ENCODE results near the gene MRPL43. TPM values are rescaled to one million over a fixed set of nuclear protein-coding genes. Genes with fewer than 3 reads are reported as not detected.

Gene MRPL43
- total and polyA plus RNA-seq, 2 donors (not counting 1 experiment from before 2014, with no cell fraction given), result 56.2 to 99.4 TPM

- intact Hi-C loops (cut with micrococcal nuclease), result no loop called here
- Histone ChIP-seq H2AFZ (ENCODE audit: insufficient read depth, low read depth, low read length, poor library complexity, severe bottlenecking) (no peak overlapping the region), H3K27ac (ENCODE audit: low read length in 2 of 2) (no peak overlapping the region), H3K9me3 (ENCODE audit: control extremely low read depth in 1 of 3, control insufficient read depth in 2 of 3, insufficient read depth in 1 of 3, low read length in 2 of 3) (no peaks in the 10 kb centered on the region), H3K27me3 (replicated peaks in 1 of 4; ENCODE audit: control extremely low read depth in 1 of 4, control insufficient read depth in 3 of 4, insufficient read depth in 4 of 4, low read length in 3 of 4) (no peaks in the 10 kb centered on the region), H3K4me3 (ENCODE audit: control extremely low read depth in 1 of 5, extremely low read depth in 1 of 5, insufficient read depth in 1 of 5, low read depth in 2 of 5, low read length in 4 of 5) (no peak overlapping the region), H4K20me1 (ENCODE audit: control insufficient read depth, insufficient read depth, low read length, poor library complexity, severe bottlenecking) (peaks cover 4% of the 10 kb centered on the region), H3K36me3 (replicated peaks in 1 of 2; ENCODE audit: control extremely low read depth in 1 of 2, control insufficient read depth in 1 of 2, extremely low read depth in 1 of 2, insufficient read depth in 2 of 2, low read length in 1 of 2) (peaks cover 0 to 30% of the 10 kb centered on the region in 2 experiments), H3K79me2 (ENCODE audit: control insufficient read depth, insufficient read depth, low read length) (peaks cover 23% of the 10 kb centered on the region), H3K4me1 (ENCODE audit: control insufficient read depth in 2 of 2, insufficient read depth in 2 of 2, low read length in 2 of 2) (peaks cover 12 to 15% of the 10 kb centered on the region in 2 donors), H3K9ac (ENCODE audit: low read length) (no peak overlapping the region), H3K4me2 (replicated peaks; ENCODE audit: low read depth, low read length, poor library complexity, severe bottlenecking) (no peak overlapping the region)
- no peaks in the 10 kb centered on the region for H3K9me3 Mint-ChIP-seq (ENCODE audit: insufficient read depth)
- peaks cover 26% of the 10 kb centered on the region for H3K4me1 Mint-ChIP-seq
- TF ChIP-seq CTCF (IDR thresholded peaks at IDR 0.05), result no peak
- H3K27ac Mint-ChIP-seq, result no peak overlapping the region
- H3K27me3 Mint-ChIP-seq, result no peaks in the 10 kb centered on the region
- WGBS (ENCODE audit: insufficient coverage), result 96% methylated on average over 15 of the region's 24 CpGs
- no peak for ATAC-seq (ENCODE audit: low read depth)
- ChIA-PET CTCF (no interaction called here), POLR2A (no interaction called here)
- H3K4me3 Mint-ChIP-seq, result no peak overlapping the region
- no peak for DNase-seq
Measured at GRCh38 chr10:100982916-100983830, 4.1 kb downstream of the MRPL43 start.

- WGBS (ENCODE audit: insufficient coverage), result 100% methylated on average over 1 of the region's 5 CpGs
- intact Hi-C loops (cut with micrococcal nuclease), result no loop called here
- CTCF ChIA-PET, result no interaction called here
Measured at GRCh38 chr10:100981178-100981772, 6.0 kb downstream of the MRPL43 start.

More at GRCh38 chr10:100981178-100981772, 6.0 kb downstream of the MRPL43 start:
- Mint-ChIP-seq H3K27ac (no peak overlapping the region), H3K27me3 (no peaks in the 10 kb centered on the region), H3K9me3 (ENCODE audit: insufficient read depth) (no peaks in the 10 kb centered on the region), H3K4me1 (peaks cover 7% of the 10 kb centered on the region), H3K4me3 (no peak overlapping the region)
- Histone ChIP-seq H3K9me3 (ENCODE audit: control extremely low read depth in 1 of 3, control insufficient read depth in 2 of 3, insufficient read depth in 1 of 3, low read length in 2 of 3) (no peaks in the 10 kb centered on the region), H3K36me3 (replicated peaks in 1 of 2; ENCODE audit: control extremely low read depth in 1 of 2, control insufficient read depth in 1 of 2, extremely low read depth in 1 of 2, insufficient read depth in 2 of 2, low read length in 1 of 2) (peaks cover 0 to 30% of the 10 kb centered on the region in 2 experiments), H4K20me1 (ENCODE audit: control insufficient read depth, insufficient read depth, low read length, poor library complexity, severe bottlenecking) (no peaks in the 10 kb centered on the region), H3K4me1 (ENCODE audit: control insufficient read depth in 2 of 2, insufficient read depth in 2 of 2, low read length in 2 of 2) (peaks cover under 1% of the 10 kb centered on the region in 2 donors), H3K27ac (ENCODE audit: low read length in 2 of 2) (no peak overlapping the region), H3K79me2 (ENCODE audit: control insufficient read depth, insufficient read depth, low read length) (peaks cover 5% of the 10 kb centered on the region), H3K9ac (ENCODE audit: low read length) (no peak overlapping the region), H3K27me3 (replicated peaks in 1 of 4; ENCODE audit: control extremely low read depth in 1 of 4, control insufficient read depth in 3 of 4, insufficient read depth in 4 of 4, low read length in 3 of 4) (no peaks in the 10 kb centered on the region), H2AFZ (ENCODE audit: insufficient read depth, low read depth, low read length, poor library complexity, severe bottlenecking) (no peak overlapping the region), H3K4me3 (ENCODE audit: control extremely low read depth in 1 of 5, extremely low read depth in 1 of 5, insufficient read depth in 1 of 5, low read depth in 2 of 5, low read length in 4 of 5) (no peak overlapping the region), H3K4me2 (replicated peaks; ENCODE audit: low read depth, low read length, poor library complexity, severe bottlenecking) (no peak overlapping the region)
- TF ChIP-seq CTCF (IDR thresholded peaks at IDR 0.05) (no peak), EZH2 (IDR thresholded peaks at IDR 0.05; ENCODE audit: borderline replicate concordance, insufficient read depth, low read depth, low read length, poor library complexity, severe bottlenecking) (no peak)
- POLR2A ChIA-PET, result no interaction called here
- no peak for ATAC-seq (ENCODE audit: low read depth)
- DNase-seq, result no peak

Data from B cell (primary cell).